ENCODE measurements around the gene DNAH14. TPM values are rescaled to one million over a fixed set of nuclear protein-coding genes. Genes with fewer than 3 reads are reported as not detected.

Gene DNAH14
- polyA plus RNA-seq, 1 donor (not counting 4 experiments of a cell fraction or from before 2014, with no cell fraction given), result 6.4 TPM

- H3K4me1 ChIP-seq (ENCODE audit: control insufficient read depth, extremely low read depth, insufficient read depth, low read length), result no peaks in the 10 kb centered on the region
- H3K9me1 ChIP-seq (ENCODE audit: control insufficient read depth, extremely low read depth, insufficient read depth, low read length), result no peaks in the 10 kb centered on the region
- H3K4me2 ChIP-seq (ENCODE audit: control insufficient read depth, extremely low read depth, insufficient read depth, low read depth, low read length), result no peak overlapping the region
- no peak overlapping the region for H3K9ac ChIP-seq (ENCODE audit: control insufficient read depth, extremely low read depth, insufficient read depth, low read length)
- H2AFZ ChIP-seq (ENCODE audit: control insufficient read depth, low read length), result no peak overlapping the region
- no peak overlapping the region for H3K4me3 ChIP-seq (ENCODE audit: control insufficient read depth in 2 of 3, extremely low read depth in 1 of 3, insufficient read depth in 2 of 3, low read depth in 1 of 3, low read length in 3 of 3)
- H3K36me3 ChIP-seq (ENCODE audit: control insufficient read depth in 2 of 2, extremely low read depth in 1 of 2, insufficient read depth in 2 of 2, low read length in 2 of 2), result no peaks in the 10 kb centered on the region
- DNase-seq (ENCODE audit: low read depth, low spot score) (no peak), FAIRE-seq (no peak)
- H3K9me3 ChIP-seq (ENCODE audit: control insufficient read depth, low read depth, low read length), result no peaks in the 10 kb centered on the region
- no peak overlapping the region for H3K27ac ChIP-seq (ENCODE audit: control insufficient read depth, insufficient read depth, low read length)
- no peak for TF ChIP-seq EZH2 (IDR thresholded peaks at IDR 0.05; ENCODE audit: low read length)
- no peak for TF ChIP-seq CTCF (optimal IDR thresholded peaks at IDR 0.05 in 1 of 3, IDR thresholded peaks at IDR 0.05 in 1 of 3, conservative IDR thresholded peaks at IDR 0.05 in 1 of 3; ENCODE audit: extremely low read depth in 1 of 3, insufficient read depth in 2 of 3, low read length in 3 of 3)
- dilution Hi-C loops (cut with MboI; ENCODE audit: extremely low pct_ligation_motif_present, low sequenced_read_pairs), result no loop called here
- no peaks in the 10 kb centered on the region for H3K27me3 ChIP-seq (ENCODE audit: control insufficient read depth, extremely low read depth, insufficient read depth, low read length)
- H3K79me2 ChIP-seq (ENCODE audit: control insufficient read depth, insufficient read depth, low read length), result no peaks in the 10 kb centered on the region
- no peaks in the 10 kb centered on the region for H4K20me1 ChIP-seq (ENCODE audit: control insufficient read depth, extremely low read depth, insufficient read depth, low read length)
Observed at GRCh38 chr1:224881762-224882211, 47.7 kb upstream of the DNAH14 start.

- no peak for FAIRE-seq
Observed at GRCh38 chr1:224882264-224882663, 47.2 kb upstream of the DNAH14 start.

More at GRCh38 chr1:224882264-224882663, 47.2 kb upstream of the DNAH14 start:
- Histone ChIP-seq H3K9ac (ENCODE audit: control insufficient read depth, extremely low read depth, insufficient read depth, low read length) (no peak overlapping the region), H4K20me1 (ENCODE audit: control insufficient read depth, extremely low read depth, insufficient read depth, low read length) (no peaks in the 10 kb centered on the region), H3K4me3 (ENCODE audit: control insufficient read depth in 2 of 3, extremely low read depth in 1 of 3, insufficient read depth in 2 of 3, low read depth in 1 of 3, low read length in 3 of 3) (no peak overlapping the region), H3K79me2 (ENCODE audit: control insufficient read depth, insufficient read depth, low read length) (no peaks in the 10 kb centered on the region), H3K27ac (ENCODE audit: control insufficient read depth, insufficient read depth, low read length) (no peak overlapping the region), H2AFZ (ENCODE audit: control insufficient read depth, low read length) (no peak overlapping the region), H3K36me3 (ENCODE audit: control insufficient read depth in 2 of 2, extremely low read depth in 1 of 2, insufficient read depth in 2 of 2, low read length in 2 of 2) (no peaks in the 10 kb centered on the region), H3K4me1 (ENCODE audit: control insufficient read depth, extremely low read depth, insufficient read depth, low read length) (no peaks in the 10 kb centered on the region), H3K4me2 (ENCODE audit: control insufficient read depth, extremely low read depth, insufficient read depth, low read depth, low read length) (no peak overlapping the region), H3K9me3 (ENCODE audit: control insufficient read depth, low read depth, low read length) (no peaks in the 10 kb centered on the region), H3K27me3 (ENCODE audit: control insufficient read depth, extremely low read depth, insufficient read depth, low read length) (no peaks in the 10 kb centered on the region), H3K9me1 (ENCODE audit: control insufficient read depth, extremely low read depth, insufficient read depth, low read length) (no peaks in the 10 kb centered on the region)
- dilution Hi-C loops (cut with MboI; ENCODE audit: extremely low pct_ligation_motif_present, low sequenced_read_pairs), result no loop called here
- DNase-seq (ENCODE audit: low read depth, low spot score), result no peak
- TF ChIP-seq EZH2 (IDR thresholded peaks at IDR 0.05; ENCODE audit: low read length), result no peak
- no peak for TF ChIP-seq CTCF (optimal IDR thresholded peaks at IDR 0.05 in 1 of 3, IDR thresholded peaks at IDR 0.05 in 1 of 3, conservative IDR thresholded peaks at IDR 0.05 in 1 of 3; ENCODE audit: extremely low read depth in 1 of 3, insufficient read depth in 2 of 3, low read length in 3 of 3)
